IPS-11a (cell line): Measurements from ENCODE around the gene TWF1.
A peak's percentile ranks its signal among the peaks of the same experiment; 100 is the strongest.
"Not testable (repeated sequence)": the region's sequence is repeated elsewhere in the genome, so short reads cannot be mapped to it uniquely, and the experiment has no call there.

Experiments
- H3K4me3 ChIP-seq: one replicate; pipeline ENCODE4 v1.5.1; 2013; ENCODE audit warnings: low read depth, low read length, control low read depth

TWF1 gene

GRCh38 chr12:43805860-43806736, at the start of gene TWF1:
TSS of gene TWF1 (minus strand) at chr12:43806317. CDS start at chr12:43806245, 72 bp downstream.
- peak within 1 kb of the TSS; percentile 89 for H3K4me3 ChIP-seq

- H3K4me3 ChIP-seq, result no peak overlapping the region
These were observed 46.6 kb upstream of the TWF1 start for GRCh38 chr12:43852744-43853143.

DNA sequence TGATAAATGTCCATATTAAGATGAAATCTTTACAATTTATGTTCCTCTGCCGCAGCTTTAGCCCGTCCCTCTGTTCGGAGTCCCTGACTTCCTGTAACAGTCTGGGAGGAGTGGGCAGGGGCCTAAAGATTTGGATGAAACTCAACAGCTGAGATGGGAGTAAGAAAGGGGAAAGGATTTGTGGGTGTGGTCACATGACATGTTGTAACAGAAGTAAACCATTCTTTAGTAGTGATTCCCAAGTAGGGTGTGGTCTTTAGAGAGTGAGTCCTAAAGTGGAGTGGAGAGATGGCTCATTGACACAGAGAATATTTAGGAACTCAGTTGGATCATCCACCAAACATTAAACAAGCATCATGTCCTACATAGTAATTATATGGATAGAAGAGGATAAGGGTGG, 42.7 kb upstream of the TWF1 start:
- H3K4me3 ChIP-seq, result no peak overlapping the region

DNA sequence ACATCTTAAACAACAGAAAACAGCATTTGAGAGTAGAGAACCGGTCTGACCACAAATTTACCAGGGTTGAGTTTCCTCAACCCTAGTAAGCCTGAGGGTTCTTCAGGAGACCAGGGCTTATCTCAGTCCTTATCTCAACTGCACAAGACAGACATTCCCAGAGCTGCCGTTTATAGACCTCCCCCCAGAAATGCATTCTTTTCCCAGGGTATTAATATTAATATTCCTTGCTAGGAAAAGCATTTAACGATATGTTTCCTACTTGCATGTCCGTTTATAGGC, 42.0 kb upstream of the TWF1 start:
- H3K4me3 ChIP-seq, result no peak overlapping the region

GRCh38 chr12:43847425-43848225, 41.5 kb upstream of the TWF1 start:
- H3K4me3 ChIP-seq, result not testable (repeated sequence)

GRCh38 chr12:43842259-43842658, 36.1 kb upstream of the TWF1 start:
- H3K4me3 ChIP-seq, result no peak overlapping the region

DNA sequence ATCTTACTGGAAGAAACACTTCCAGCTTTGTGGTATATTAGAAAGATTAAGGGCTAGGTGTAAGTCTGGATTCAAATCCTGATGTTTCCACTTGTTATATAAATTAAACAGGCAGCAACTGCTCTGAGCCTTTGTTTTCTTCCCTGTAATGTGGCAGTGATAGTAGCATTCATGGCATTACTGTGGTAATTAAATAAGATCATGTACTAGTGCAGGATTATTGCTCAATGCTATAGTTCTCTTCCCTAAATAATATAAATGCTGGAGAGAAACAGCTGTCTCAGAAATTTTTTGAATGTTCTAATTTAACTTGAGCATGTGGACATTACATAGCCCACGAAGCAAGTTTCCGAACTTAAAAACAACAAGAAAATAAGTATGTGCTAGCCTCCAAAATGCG, 35.1 kb upstream of the TWF1 start:
- no peak overlapping the region for H3K4me3 ChIP-seq

GRCh38 chr12:43840338-43840737, 34.2 kb upstream of the TWF1 start:
- no peak overlapping the region for H3K4me3 ChIP-seq

DNA sequence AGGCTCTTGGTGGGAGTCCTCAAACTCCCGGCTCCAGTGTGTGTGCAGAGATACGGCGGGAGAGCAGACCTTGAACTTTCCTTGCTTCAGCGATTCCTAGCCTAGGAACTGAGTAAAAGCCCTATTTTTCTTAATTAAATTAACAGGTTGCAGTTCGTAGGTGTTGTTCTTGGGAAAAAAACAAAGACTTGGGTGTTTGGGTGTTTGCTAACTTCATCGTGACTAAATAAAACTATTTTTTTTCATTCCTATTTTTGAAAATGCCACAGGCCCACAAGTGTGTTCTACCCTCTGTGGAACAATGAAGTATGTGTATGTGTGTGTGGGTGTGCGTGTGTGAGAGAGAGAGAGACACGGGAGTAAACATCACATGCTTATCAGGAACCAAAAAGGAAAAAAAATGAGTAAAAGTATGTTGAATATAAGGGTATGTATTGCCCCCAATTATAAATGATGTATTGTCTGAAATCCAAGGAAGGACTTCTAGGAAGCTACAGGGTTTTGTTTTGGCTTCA, 30.4 kb upstream of the TWF1 start:
- H3K4me3 ChIP-seq, result peak overlapping the region; percentile 66

GRCh38 chr12:43835656-43836474, 29.7 kb upstream of the TWF1 start, which contains the start of gene TMEM117:
TSS of gene TMEM117 (plus strand) at chr12:43836081.
- H3K4me3 ChIP-seq, result peak within 1 kb of the TSS; percentile 66

DNA sequence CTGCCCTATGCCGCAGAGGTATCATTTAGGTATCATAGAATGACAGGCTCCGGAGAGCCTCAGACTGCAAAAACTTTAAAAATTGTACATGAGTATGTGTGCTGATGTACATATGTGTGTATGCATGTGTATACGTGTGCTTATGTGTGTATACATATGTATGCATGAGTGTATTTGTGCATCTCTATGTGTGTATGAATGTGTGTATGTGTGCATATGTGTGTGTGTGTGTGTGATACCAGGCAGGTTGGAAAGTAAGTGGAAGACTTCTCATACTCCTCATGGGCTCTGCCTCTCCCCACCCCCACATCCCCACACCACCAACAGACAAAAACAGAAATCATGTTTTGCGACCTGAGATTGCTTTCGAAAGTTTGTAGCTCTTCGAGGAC, 29.1 kb upstream of the TWF1 start:
- peak overlapping the region; percentile 66 for H3K4me3 ChIP-seq

- no peak overlapping the region for H3K4me3 ChIP-seq
These were observed 26.5 kb upstream of the TWF1 start for GRCh38 chr12:43832463-43833168.

GRCh38 chr12:43827093-43827492, 21.0 kb upstream of the TWF1 start:
- no peak overlapping the region for H3K4me3 ChIP-seq

DNA sequence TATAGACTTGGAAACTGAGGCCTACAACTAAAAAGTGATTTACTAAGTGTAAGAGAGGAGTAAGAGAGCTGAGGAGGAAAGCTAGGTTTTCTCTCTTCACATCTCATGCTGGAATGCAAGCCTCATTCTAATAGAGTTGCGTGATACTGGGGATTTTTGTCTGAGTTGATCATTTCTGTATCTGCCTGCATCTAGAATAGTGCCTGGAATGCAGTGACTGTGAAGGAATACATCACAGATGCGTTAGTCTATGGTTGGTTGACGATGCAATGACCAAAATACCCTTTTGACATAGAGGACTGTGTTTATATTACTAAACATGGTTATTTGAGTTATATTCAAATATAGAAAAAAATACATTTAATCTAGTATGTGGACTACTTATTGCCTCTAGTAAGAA, 20.6 kb upstream of the TWF1 start:
- H3K4me3 ChIP-seq, result no peak overlapping the region

DNA sequence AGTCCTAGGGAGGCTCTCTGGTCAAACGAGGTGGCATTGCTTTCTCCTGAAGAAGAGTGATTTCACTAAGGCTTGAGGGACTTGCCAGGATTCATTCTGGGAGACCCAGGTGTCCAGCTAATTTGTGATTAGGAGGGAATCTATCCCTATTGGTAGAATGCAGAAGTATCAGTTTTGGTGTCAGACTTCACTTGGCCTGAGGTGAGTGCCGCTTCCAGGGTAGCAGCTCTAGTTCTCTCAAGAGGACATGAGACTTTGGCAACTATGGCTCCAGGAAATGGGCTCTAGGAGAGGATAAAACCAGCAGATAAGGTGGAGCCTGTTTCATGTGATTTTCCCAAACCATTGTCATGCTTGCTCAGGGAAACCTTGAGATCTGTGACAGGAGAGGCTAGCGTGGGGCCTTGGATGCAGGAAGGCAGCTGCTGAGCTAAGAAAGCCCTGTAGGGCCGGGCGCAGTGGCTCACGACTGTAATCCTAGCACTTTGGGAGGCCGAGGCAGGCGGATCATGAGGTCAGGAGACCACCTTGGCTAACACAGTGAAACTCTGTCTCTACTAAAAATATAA, 18.2 kb upstream of the TWF1 start:
- no peak overlapping the region for H3K4me3 ChIP-seq

- no peak overlapping the region for H3K4me3 ChIP-seq
These were observed 10.1 kb upstream of the TWF1 start for GRCh38 chr12:43816168-43816567.

GRCh38 chr12:43815416-43815815, 9.3 kb upstream of the TWF1 start:
- H3K4me3 ChIP-seq, result no peak overlapping the region

DNA sequence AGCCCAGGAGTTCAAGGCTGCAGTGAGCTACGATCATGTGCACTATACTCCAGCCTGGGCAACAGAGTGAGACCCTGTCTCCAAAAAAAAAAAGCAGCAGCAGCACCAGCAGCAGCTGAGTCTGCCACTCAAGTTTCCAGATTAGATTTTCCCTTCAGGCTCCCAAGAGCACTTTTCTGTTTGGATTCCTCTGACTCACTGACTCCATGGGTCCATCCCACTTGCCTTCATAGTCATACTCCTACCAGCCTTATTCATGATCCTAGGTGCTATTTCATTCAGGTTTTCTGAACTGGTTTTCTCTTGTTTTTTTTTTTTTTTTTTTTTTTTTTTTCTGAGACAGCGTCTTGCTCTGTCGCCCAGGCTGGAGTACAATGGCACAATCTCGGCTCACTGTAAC, 6.8 kb upstream of the TWF1 start:
- no peak overlapping the region for H3K4me3 ChIP-seq

DNA sequence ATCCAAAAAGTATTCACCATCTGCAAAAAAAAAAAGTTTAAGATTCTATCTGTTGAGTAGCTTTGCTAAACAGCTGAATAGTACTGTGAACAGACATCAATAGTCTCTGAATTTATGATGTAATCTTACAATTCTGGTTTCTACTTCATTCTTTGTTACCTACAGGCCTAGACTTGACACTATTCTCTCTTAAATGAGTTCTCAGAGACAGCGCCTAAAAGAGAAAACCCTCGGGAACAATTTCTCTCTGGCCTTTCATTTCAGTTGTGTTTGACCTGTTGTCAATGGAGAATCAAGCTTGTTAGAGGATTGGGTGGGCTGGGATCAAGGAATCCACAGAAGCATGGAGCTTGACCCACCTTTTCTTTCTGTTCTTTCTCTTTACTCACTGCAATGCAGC, 5.9 kb upstream of the TWF1 start:
- no peak overlapping the region for H3K4me3 ChIP-seq

- no peak overlapping the region for H3K4me3 ChIP-seq
These were observed 1.3 kb upstream of the TWF1 start for GRCh38 chr12:43807386-43807785.
